Subcutaneous adipose tissue (tissue), 4 donors: Measurements from ENCODE around the gene MT4. TPM values are rescaled to one million over a fixed set of nuclear protein-coding genes. Genes with fewer than 3 reads are reported as not detected.

Experiments used
- total RNA-seq, 4 donors: library from RNA; depleted of rRNA; stranded (reverse); fragments of >200 nt; gene quantifications; one replicate each; pipeline ENCODE4 v1.1.0, GENCODE V29; 2016
- TF ChIP-seq, protein P1 (sequence below): fragments of 450-650 bp; IDR thresholded peaks from one replicate; pipeline ENCODE4 v1.5.1; 2016; ENCODE audit warnings: low read depth, mild to moderate bottlenecking, control low read depth, antibody characterized with exemption, moderate library complexity

Gene MT4
- total RNA-seq = not detected

DNA sequence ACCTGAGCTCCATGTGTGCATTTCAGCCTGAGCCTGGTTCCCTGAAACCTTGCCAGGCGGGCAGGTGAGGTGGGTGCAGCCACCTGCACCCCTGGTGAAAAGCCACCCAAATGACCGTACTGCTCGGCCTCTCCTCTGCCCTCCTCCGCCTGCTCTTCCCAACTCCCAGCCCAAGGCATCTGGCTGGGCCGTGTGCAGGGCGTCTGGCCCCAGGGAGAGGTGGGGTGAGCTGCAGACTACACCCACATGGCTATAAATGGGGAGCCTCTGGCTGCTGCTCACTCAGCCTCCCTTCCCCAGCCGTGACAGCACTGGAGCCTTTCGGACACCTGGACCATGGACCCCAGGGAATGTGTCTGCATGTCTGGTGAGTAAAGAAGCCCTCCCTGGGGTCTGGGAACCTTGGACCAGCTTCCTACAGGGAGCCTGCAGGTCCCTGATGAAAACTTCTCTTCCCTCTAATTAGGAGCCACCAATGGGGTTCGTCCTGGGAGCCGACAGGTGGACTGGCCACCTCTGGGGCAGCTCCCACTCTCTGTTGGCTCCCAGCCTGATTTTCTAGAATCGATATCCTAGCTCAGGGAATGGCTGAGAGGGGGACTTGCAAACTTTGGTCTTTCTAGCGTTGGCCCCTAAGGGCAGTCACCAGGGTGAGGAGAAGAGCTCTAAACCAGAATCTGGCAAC is at the start of gene MT4:
Gene MT4, plus strand, starts transcription at position 281 of the 685 bp plus-strand sequence. Its CDS starts 56 bp downstream, at position 337.
- TF ChIP-seq, protein P1, sequence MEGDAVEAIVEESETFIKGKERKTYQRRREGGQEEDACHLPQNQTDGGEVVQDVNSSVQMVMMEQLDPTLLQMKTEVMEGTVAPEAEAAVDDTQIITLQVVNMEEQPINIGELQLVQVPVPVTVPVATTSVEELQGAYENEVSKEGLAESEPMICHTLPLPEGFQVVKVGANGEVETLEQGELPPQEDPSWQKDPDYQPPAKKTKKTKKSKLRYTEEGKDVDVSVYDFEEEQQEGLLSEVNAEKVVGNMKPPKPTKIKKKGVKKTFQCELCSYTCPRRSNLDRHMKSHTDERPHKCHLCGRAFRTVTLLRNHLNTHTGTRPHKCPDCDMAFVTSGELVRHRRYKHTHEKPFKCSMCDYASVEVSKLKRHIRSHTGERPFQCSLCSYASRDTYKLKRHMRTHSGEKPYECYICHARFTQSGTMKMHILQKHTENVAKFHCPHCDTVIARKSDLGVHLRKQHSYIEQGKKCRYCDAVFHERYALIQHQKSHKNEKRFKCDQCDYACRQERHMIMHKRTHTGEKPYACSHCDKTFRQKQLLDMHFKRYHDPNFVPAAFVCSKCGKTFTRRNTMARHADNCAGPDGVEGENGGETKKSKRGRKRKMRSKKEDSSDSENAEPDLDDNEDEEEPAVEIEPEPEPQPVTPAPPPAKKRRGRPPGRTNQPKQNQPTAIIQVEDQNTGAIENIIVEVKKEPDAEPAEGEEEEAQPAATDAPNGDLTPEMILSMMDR = no peak

DNA sequence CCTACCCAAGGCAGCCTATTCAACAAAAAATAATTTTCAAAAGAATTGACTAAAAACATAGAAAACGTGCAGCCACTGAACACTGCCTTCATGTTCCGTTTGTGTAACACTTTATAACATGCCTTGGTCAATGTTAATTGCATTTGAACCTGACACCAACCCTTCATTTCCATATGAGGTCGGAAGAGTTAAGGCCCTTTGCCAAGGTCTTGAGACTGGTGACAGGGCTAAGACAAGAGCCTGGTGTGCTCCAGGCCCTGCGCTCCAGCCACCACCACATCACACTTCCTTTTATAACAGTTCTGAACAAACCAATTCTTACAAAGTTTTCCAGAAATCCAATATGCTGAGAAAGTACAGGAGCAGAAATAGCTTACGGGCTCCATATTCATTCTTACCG is 49.2 kb upstream of the MT4 start:
- TF ChIP-seq, protein P1 = no peak

DNA sequence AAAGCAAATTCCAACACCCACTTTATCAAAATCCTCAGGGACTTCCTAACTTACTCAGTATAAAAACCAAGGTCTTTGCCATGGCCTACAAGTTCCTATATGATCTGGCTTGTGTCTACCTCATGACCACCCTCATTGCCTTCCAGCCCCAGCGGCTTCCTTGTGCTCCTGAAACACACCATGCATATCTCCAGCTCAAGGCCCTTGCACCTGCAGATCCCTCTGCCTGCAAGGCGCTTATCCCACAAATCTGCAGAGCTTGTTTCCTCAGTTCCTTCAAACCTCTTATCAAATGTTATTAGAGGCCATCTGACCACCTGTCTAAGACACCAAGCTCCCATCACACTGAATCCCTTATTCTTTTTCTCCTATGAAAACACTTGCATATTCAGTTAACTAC is 47.7 kb upstream of the MT4 start:
- TF ChIP-seq, protein P1 = no peak

GRCh38 chr16:56518425-56518824 is 46.4 kb upstream of the MT4 start:
- TF ChIP-seq, protein P1 = no peak

GRCh38 chr16:56519459-56520250 is 45.2 kb upstream of the MT4 start, which contains the start of gene BBS2:
BBS2 (minus strand) TSS chr16:56520024; CDS start chr16:56519862, 162 bp downstream.
- TF ChIP-seq, protein P1 = no peak

GRCh38 chr16:56520251-56520577 is 44.7 kb upstream of the MT4 start:
- TF ChIP-seq, protein P1 = no peak

DNA sequence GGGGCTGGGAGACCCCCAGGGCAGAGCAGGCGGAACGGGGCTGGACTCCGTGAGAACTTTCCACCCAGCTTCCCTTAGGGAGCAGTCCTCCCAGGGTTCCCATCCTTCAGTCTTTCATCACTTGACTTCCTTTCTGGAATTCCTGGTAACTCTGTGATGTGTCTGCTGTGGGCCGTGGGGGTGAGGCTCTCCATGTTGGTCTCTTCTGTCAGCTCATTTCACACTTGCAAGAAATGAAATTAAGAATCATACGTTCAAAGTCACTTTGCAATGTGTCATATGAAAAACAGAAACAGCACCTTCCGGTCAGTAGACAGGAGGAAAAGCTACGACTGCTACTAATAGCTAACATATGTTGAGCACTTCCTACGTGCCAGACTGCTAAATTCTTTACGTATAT is 39.6 kb upstream of the MT4 start:
- TF ChIP-seq, protein P1 = no peak
